Small intestine (tissue), 7 donors: ENCODE results near the gene NCAPD3. TPM values are rescaled to one million over a fixed set of nuclear protein-coding genes. Genes with fewer than 3 reads are reported as not detected.
"Not testable (repeated sequence)": the region's sequence is repeated elsewhere in the genome, so short reads cannot be mapped to it uniquely, and the experiment has no call there.

Source experiments
- DNase-seq, 2 donors: peaks; one replicate each; pipeline versions ENCODE4 v3.0.0 to v3.0.0-alpha.2; 2013
- FAIRE-seq: peaks from 2 replicates; lab custom pipeline; 2012; peaks lifted over from hg19 to GRCh38; lab: Jason Lieb, UNC
- H3K27ac ChIP-seq, 3 donors: one replicate each; pipeline ENCODE4 v1.5.1; 2013; ENCODE audit warnings: low read length in 2 of 3, mild to moderate bottlenecking in 2 of 3, control low read depth in 1 of 3, inconsistent platforms in 1 of 3, low read depth in 1 of 3, moderate library complexity in 1 of 3
- H3K27me3 ChIP-seq, 3 donors: one replicate each; pipeline ENCODE4 v1.6.1; 2013; ENCODE audit warnings: low read length in 3 of 3, inconsistent platforms in 1 of 3; ENCODE audit not compliant: control insufficient read depth in 3 of 3, insufficient read depth in 3 of 3
- H3K36me3 ChIP-seq, 3 donors: one replicate each; pipeline ENCODE4 v1.6.1; 2013; ENCODE audit warnings: low read length in 3 of 3, inconsistent platforms in 1 of 3, low read depth in 1 of 3, mild to moderate bottlenecking in 1 of 3, moderate library complexity in 1 of 3; ENCODE audit not compliant: control insufficient read depth in 3 of 3, insufficient read depth in 2 of 3
- H3K4me1 ChIP-seq, 3 donors: one replicate each; pipeline ENCODE4 v1.6.1; 2013; ENCODE audit warnings: low read length in 2 of 3, inconsistent platforms in 1 of 3, low read depth in 1 of 3, mild to moderate bottlenecking in 1 of 3, moderate library complexity in 1 of 3; ENCODE audit not compliant: control insufficient read depth in 3 of 3, insufficient read depth in 2 of 3
- H3K4me3 ChIP-seq, 3 donors: one replicate each; pipeline ENCODE4 v1.5.1; 2013; ENCODE audit warnings: low read length in 3 of 3, control low read depth in 1 of 3, inconsistent platforms in 1 of 3, low read depth in 1 of 3, mild to moderate bottlenecking in 1 of 3, moderate library complexity in 1 of 3
- H3K9me3 ChIP-seq, 2 donors: one replicate each; pipeline ENCODE4 v1.6.1; 2013; ENCODE audit warnings: low read depth in 1 of 2, low read length in 1 of 2; ENCODE audit not compliant: control insufficient read depth in 2 of 2, insufficient read depth in 1 of 2
- WGBS, 3 donors: extraction: QIAGEN DNeasy Blood & Tissue Kit; methylation state at CpG; one replicate each; pipeline ENCODE4 v1.1.7; 2013; 5-methylcytosine and 5-hydroxymethylcytosine counted together
- polyA plus RNA-seq, 4 donors: library from polyadenylated mRNA; stranded (reverse) in 3 of 4; unstranded in 1 of 4; fragments of 200-250 nt in 3 of 4; fragments of 120-200 nt in 1 of 4; gene quantifications; one replicate each; pipeline versions ENCODE4 v1.2.1 to v1.2.3, GENCODE V29; 2013
- donor health status: healthy with polysubstance abuse.
- donor health status: control.
- donor health status: control.
- donor health status: Bipolar disorder and iron deficiency.
- donor health status: healthy.

NCAPD3 gene
- polyA plus RNA-seq, 4 donors = 3.4 to 19.2 (median 7.9) TPM

DNA sequence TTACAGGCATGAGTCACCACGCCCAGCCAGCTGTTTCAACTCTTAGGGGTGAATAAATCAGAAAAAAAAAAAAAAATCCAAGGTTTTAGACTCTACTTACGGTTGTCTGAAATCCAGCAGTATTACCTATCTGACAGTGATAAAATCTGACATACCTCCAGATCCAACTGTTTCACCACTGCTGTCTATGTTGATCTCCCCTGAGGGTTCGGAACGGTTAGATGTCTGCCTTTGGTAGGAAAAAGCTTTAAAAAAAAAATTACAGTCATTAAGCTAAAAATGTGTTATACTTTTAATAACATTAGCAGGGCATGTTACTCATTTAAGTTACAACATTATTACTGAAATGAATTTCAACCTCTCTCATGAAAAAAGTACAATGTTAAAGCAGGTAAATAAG is 21.1 kb downstream of the NCAPD3 start:
- WGBS, 3 donors = 92 to 98% (median 97%) methylated on average over 4 of the region's 4 CpGs
- Histone ChIP-seq H3K4me1 (no peaks in the 10 kb centered on the region), H3K4me3 (no peak overlapping the region), H3K36me3 (peaks cover 11 to 20% (median 12%) of the 10 kb centered on the region in 3 donors), H3K27me3 (no peaks in the 10 kb centered on the region), H3K27ac (no peak overlapping the region), H3K9me3 (no peaks in the 10 kb centered on the region)
- FAIRE-seq = no peak
- DNase-seq = no peak

DNA sequence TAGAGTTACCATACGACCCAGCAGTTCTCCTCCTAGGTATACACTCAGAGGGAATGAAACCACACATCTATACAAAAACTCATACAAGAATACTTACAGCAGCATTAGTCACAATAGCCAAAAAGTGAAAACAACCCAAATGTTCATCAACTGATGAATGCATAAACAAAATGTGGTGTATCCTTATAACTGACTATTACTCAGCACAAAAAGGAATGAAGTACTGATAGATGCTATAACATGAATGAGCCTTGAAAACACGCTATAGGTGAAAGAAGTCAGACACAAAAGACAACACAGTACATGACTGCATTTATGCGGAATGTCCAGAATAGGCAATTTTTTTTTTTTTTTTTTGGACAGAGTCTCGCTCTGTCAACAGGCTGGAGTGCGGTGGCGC is 23.1 kb downstream of the NCAPD3 start:
- peaks cover 7 to 13% (median 9%) of the 10 kb centered on the region in 3 donors for H3K36me3 ChIP-seq
- no peak for DNase-seq
- no peak for FAIRE-seq
- H3K27ac ChIP-seq = no peak overlapping the region
- H3K9me3 ChIP-seq = no peaks in the 10 kb centered on the region
- 94 to 99% (median 98%) methylated on average over 6 of the region's 6 CpGs for WGBS, 3 donors
- H3K4me1 ChIP-seq = no peaks in the 10 kb centered on the region
- H3K27me3 ChIP-seq = no peaks in the 10 kb centered on the region
- H3K4me3 ChIP-seq = no peak overlapping the region

GRCh38 chr11:134199531-134199930 is 24.2 kb downstream of the NCAPD3 start:
- Histone ChIP-seq H3K27me3 (no peaks in the 10 kb centered on the region), H3K4me1 (no peaks in the 10 kb centered on the region), H3K36me3 (peaks cover 7 to 11% (median 11%) of the 10 kb centered on the region in 3 donors), H3K9me3 (no peaks in the 10 kb centered on the region), H3K27ac (no peak overlapping the region), H3K4me3 (no peak overlapping the region)
- FAIRE-seq (no peak), DNase-seq (no peak)
- 97 to 98% (median 97%) methylated on average over 9 of the region's 9 CpGs for WGBS, 3 donors

- Histone ChIP-seq H3K4me3 (no peak overlapping the region), H3K4me1 (no peaks in the 10 kb centered on the region), H3K27me3 (no peaks in the 10 kb centered on the region), H3K27ac (no peak overlapping the region), H3K36me3 (peaks cover 4 to 6% (median 6%) of the 10 kb centered on the region in 3 donors), H3K9me3 (no peaks in the 10 kb centered on the region)
- WGBS, 3 donors = 92 to 93% (median 92%) methylated on average over 4 of the region's 4 CpGs
- DNase-seq = no peak
- FAIRE-seq = no peak
Measured at GRCh38 chr11:134196756-134197155, 27.0 kb downstream of the NCAPD3 start.

- not testable (repeated sequence) for H3K27me3 ChIP-seq, FAIRE-seq, H3K9me3 ChIP-seq, H3K4me1 ChIP-seq, H3K27ac ChIP-seq, H3K4me3 ChIP-seq, DNase-seq
- WGBS, 3 donors = 97 to 99% (median 99%) methylated on average over 8 of the region's 8 CpGs
- peaks cover 5 to 22% (median 20%) of the 10 kb centered on the region in 3 donors for H3K36me3 ChIP-seq
Measured at GRCh38 chr11:134188092-134188491, 35.7 kb downstream of the NCAPD3 start.

DNA sequence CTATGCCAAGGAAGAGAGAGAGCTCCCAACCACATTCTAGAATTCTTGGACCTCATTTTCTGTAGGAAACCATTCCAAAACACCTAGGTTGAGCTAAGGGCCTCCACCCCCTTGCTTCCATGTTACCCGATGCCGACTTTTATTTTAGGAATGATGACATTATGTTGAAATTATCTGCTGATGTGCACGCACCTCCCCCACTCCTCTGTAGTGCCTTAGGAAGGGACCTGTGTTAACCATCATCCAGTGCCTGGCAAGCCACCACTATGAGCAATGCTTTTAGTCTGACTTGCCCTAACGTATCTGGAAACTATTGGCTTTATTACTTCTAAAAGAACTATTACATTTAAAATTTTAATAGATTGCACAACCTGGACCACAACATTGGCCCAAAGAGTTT is 42.1 kb downstream of the NCAPD3 start:
- no peaks in the 10 kb centered on the region for H3K27me3 ChIP-seq
- peaks cover 2 to 23% (median 18%) of the 10 kb centered on the region in 3 donors for H3K36me3 ChIP-seq
- FAIRE-seq (no peak), DNase-seq (no peak)
- H3K27ac ChIP-seq = no peak overlapping the region
- H3K4me3 ChIP-seq = no peak overlapping the region
- WGBS, 3 donors = 93 to 96% (median 96%) methylated on average over 4 of the region's 4 CpGs
- no peaks in the 10 kb centered on the region for H3K9me3 ChIP-seq
- no peaks in the 10 kb centered on the region for H3K4me1 ChIP-seq

DNA sequence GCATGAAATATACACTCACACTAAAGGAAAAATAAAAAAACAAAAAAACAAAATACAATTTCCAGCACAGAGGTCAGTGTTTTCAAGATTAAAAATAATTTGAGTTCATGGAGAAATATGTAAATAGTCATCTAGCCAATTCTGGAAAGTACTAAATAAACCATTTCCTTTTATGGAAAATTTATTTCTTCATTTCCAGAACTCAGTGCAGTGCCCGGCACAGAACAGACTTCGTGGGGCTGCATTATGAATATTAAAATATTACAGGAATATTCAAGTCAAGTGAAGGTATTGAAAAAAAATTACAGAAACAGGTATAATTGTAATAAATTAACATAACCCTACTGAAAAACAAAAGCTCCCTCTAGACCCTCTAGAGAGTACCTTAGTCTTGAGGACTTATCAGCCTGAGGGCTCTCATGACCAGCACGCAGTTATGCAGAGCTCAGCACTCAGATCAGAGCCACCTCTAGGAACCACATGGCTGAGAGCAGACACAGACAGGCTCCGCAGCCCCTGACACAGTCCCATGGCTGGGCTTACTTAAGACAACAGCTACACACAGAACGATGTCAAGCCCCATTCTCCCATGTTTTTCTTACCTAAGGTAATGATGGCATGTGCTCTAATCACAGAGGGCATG is 45.6 kb downstream of the NCAPD3 start:
- no peaks in the 10 kb centered on the region for H3K27me3 ChIP-seq
- DNase-seq = no peak
- no peak overlapping the region for H3K27ac ChIP-seq
- no peaks in the 10 kb centered on the region for H3K4me1 ChIP-seq
- H3K36me3 ChIP-seq = peaks cover 5 to 33% (median 15%) of the 10 kb centered on the region in 3 donors
- FAIRE-seq = no peak
- H3K4me3 ChIP-seq = no peak overlapping the region
- WGBS, 3 donors = 74 to 89% (median 89%) methylated on average over 5 of the region's 5 CpGs
- H3K9me3 ChIP-seq = no peaks in the 10 kb centered on the region

GRCh38 chr11:134176284-134176683 is 47.5 kb downstream of the NCAPD3 start:
- 95 to 97% (median 97%) methylated on average over 13 of the region's 13 CpGs for WGBS, 3 donors

GRCh38 chr11:134173296-134173695 is 50.5 kb downstream of the NCAPD3 start:
- Histone ChIP-seq H3K27ac (no peak overlapping the region), H3K36me3 (peaks cover 3 to 40% (median 27%) of the 10 kb centered on the region in 3 donors), H3K4me1 (no peaks in the 10 kb centered on the region), H3K9me3 (no peaks in the 10 kb centered on the region), H3K4me3 (no peak overlapping the region), H3K27me3 (no peaks in the 10 kb centered on the region)
- no peak for FAIRE-seq
- 98 to 100% (median 98%) methylated on average over 2 to 5 of the region's 5 CpGs for WGBS, 3 donors
- no peak for DNase-seq

More at GRCh38 chr11:134176284-134176683, 47.5 kb downstream of the NCAPD3 start:
- DNase-seq = no peak
- H3K4me3 ChIP-seq = no peak overlapping the region
- H3K27ac ChIP-seq = no peak overlapping the region
- H3K27me3 ChIP-seq = no peaks in the 10 kb centered on the region
- no peaks in the 10 kb centered on the region for H3K9me3 ChIP-seq
- H3K36me3 ChIP-seq = peaks cover 3 to 40% (median 15%) of the 10 kb centered on the region in 3 donors
- FAIRE-seq = no peak
- H3K4me1 ChIP-seq = no peaks in the 10 kb centered on the region
